ENCODE measurements around the gene HCN4. TPM values are rescaled to one million over a fixed set of nuclear protein-coding genes. Genes with fewer than 3 reads are reported as not detected.

HCN4 gene
- total and polyA plus RNA-seq, 2 donors (not counting 3 experiments of a cell fraction or from before 2014, with no cell fraction given) = 0.01 TPM; not detected in 1

DNA sequence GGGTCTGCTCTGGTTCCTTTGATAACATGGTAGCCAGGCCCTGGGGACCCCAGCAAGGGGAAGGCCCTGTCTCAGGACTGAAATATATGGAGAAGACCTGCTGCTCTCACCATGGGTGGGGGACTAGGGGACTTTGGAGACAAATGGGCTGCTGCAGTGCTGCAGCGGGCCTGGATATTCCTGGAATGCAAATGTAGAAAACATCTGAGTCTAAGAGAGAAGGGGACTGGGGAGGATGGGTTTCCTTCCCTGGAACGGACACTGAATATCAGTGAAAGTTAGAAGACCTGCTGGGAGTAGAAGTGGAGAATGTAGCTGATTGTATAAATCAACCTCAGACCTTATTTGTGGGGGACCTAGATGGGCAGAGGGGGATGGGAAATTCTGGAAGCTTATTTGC lies 3.1 kb upstream of the HCN4 start:
- Histone ChIP-seq H2AFZ (ENCODE audit: low read depth, low read length) (no peak overlapping the region), H3K27me3 (ENCODE audit: control insufficient read depth in 2 of 2, insufficient read depth in 2 of 2, low read length in 2 of 2) (peaks cover 24 to 42% of the 10 kb centered on the region in 2 experiments), H3K79me2 (ENCODE audit: control insufficient read depth, insufficient read depth, low read length) (no peaks in the 10 kb centered on the region), H3K4me3 (replicated peaks in 1 of 3; ENCODE audit: insufficient read depth in 1 of 3, low read depth in 1 of 3, low read length in 3 of 3) (no peak overlapping the region), H4K20me1 (replicated peaks; ENCODE audit: control insufficient read depth, extremely low read depth, insufficient read depth, low read length) (no peaks in the 10 kb centered on the region), H3K4me1 (ENCODE audit: control insufficient read depth, extremely low read depth, insufficient read depth, low read length) (no peaks in the 10 kb centered on the region), H3K9ac (replicated peaks; ENCODE audit: extremely low read depth, insufficient read depth, low read length) (no peak overlapping the region), H3K4me2 (ENCODE audit: insufficient read depth, low read length) (no peak overlapping the region), H3K9me3 (replicated peaks; ENCODE audit: control insufficient read depth, insufficient read depth, low read length) (no peaks in the 10 kb centered on the region), H3K27ac (ENCODE audit: insufficient read depth, low read depth, low read length) (no peak overlapping the region), H3K36me3 (ENCODE audit: control insufficient read depth in 2 of 2, extremely low read depth in 1 of 2, insufficient read depth in 2 of 2, low read length in 2 of 2) (no peaks in the 10 kb centered on the region), H3K9me1 (replicated peaks; ENCODE audit: control insufficient read depth, extremely low read depth, insufficient read depth, low read length) (no peaks in the 10 kb centered on the region)
- intact Hi-C loops (cut with micrococcal nuclease) (no loop called here), dilution Hi-C loops (cut with MboI; ENCODE audit: extremely low pct_ligation_motif_present, low sequenced_read_pairs) (no loop called here)
- DNase-seq (ENCODE audit: low read depth, low spot score) = no peak
- TF ChIP-seq FOS (IDR thresholded peaks at IDR 0.05; ENCODE audit: borderline replicate concordance, insufficient read depth, low read length) = no peak
- no peak for TF ChIP-seq EZH2 (IDR thresholded peaks at IDR 0.05; ENCODE audit: borderline replicate concordance, low read depth, low read length, severe bottlenecking)
- no peak for TF ChIP-seq POLR2AphosphoS5 (IDR thresholded peaks at IDR 0.05; ENCODE audit: insufficient read depth, low read depth, low read length)
- TF ChIP-seq, protein P1, sequence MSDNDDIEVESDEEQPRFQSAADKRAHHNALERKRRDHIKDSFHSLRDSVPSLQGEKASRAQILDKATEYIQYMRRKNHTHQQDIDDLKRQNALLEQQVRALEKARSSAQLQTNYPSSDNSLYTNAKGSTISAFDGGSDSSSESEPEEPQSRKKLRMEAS (IDR thresholded peaks at IDR 0.05; ENCODE audit: insufficient read depth, insufficient read length) = no peak
- no peak for TF ChIP-seq GATA2 (IDR thresholded peaks at IDR 0.05; ENCODE audit: insufficient read depth, insufficient read length, low read depth, low read length)
- TF ChIP-seq, protein P2, sequence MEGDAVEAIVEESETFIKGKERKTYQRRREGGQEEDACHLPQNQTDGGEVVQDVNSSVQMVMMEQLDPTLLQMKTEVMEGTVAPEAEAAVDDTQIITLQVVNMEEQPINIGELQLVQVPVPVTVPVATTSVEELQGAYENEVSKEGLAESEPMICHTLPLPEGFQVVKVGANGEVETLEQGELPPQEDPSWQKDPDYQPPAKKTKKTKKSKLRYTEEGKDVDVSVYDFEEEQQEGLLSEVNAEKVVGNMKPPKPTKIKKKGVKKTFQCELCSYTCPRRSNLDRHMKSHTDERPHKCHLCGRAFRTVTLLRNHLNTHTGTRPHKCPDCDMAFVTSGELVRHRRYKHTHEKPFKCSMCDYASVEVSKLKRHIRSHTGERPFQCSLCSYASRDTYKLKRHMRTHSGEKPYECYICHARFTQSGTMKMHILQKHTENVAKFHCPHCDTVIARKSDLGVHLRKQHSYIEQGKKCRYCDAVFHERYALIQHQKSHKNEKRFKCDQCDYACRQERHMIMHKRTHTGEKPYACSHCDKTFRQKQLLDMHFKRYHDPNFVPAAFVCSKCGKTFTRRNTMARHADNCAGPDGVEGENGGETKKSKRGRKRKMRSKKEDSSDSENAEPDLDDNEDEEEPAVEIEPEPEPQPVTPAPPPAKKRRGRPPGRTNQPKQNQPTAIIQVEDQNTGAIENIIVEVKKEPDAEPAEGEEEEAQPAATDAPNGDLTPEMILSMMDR (IDR thresholded peaks at IDR 0.05; ENCODE audit: extremely low read depth in 1 of 2, insufficient read depth in 1 of 2, low read depth in 1 of 2, low read length in 2 of 2) = no peak
- ChIA-PET CTCF (interaction anchor here (1.2 kb wide), 1 partner anchor 10 kb away, joined by 3 read pairs; no protein-coding TSS in a partner anchor), POLR2A (no interaction called here)
- BruUV-seq (replicated peaks) = no TSS peak
- no peak for FAIRE-seq

All from endothelial cell of umbilical vein (primary cell).